Endodermal cell (in vitro differentiated cells): ENCODE measurements around the gene GSC2. TPM values are rescaled to one million over a fixed set of nuclear protein-coding genes. Genes with fewer than 3 reads are reported as not detected.

Experiments
- DNase-seq: peaks from one replicate; pipeline ENCODE4 v3.0.0-alpha.2; 2017
- H3K27ac ChIP-seq: 2 replicates; pipeline ENCODE4 v1.5.1; 2013; ENCODE audit warnings: mild to moderate bottlenecking, low read depth, low read length, moderate library complexity
- H3K27me3 ChIP-seq: 2 replicates; pipeline ENCODE4 v1.6.1; 2013; ENCODE audit warnings: mild to moderate bottlenecking, low read length, moderate library complexity; ENCODE audit not compliant: insufficient read depth, control insufficient read depth, poor library complexity, severe bottlenecking
- H3K36me3 ChIP-seq: 2 replicates; pipeline ENCODE4 v1.7.0; 2013; ENCODE audit warnings: mild to moderate bottlenecking, low read length, moderate library complexity; ENCODE audit not compliant: control insufficient read depth, insufficient read depth
- H3K4me1 ChIP-seq: one replicate; pipeline ENCODE4 v1.7.0; 2013; ENCODE audit warnings: low read length; ENCODE audit not compliant: control insufficient read depth, insufficient read depth
- H3K4me3 ChIP-seq: 2 replicates; pipeline ENCODE4 v1.5.1; 2013; ENCODE audit warnings: mild to moderate bottlenecking, low read length, moderate library complexity
- H3K9ac ChIP-seq: 2 replicates; pipeline ENCODE4 v1.6.1; 2013; ENCODE audit warnings: mild to moderate bottlenecking, low read length, moderate library complexity; ENCODE audit not compliant: poor library complexity, severe bottlenecking; ENCODE audit errors: extremely low read depth
- H3K9me3 ChIP-seq: 2 replicates; pipeline ENCODE4 v1.6.1; 2013; ENCODE audit warnings: mild to moderate bottlenecking, low read length, moderate library complexity; ENCODE audit not compliant: control insufficient read depth
- H3K27ac Mint-ChIP-seq: 2 replicates; pipeline ENCODE4 v1.8.0; 2020; ENCODE audit warnings: mixed read lengths
- H3K27me3 Mint-ChIP-seq: 2 replicates; pipeline ENCODE4 v1.8.0; 2021; ENCODE audit warnings: mild to moderate bottlenecking, mixed read lengths; ENCODE audit not compliant: insufficient read depth
- H3K36me3 Mint-ChIP-seq: 2 replicates; pipeline ENCODE4 v1.8.0; 2020; ENCODE audit warnings: low read depth, mixed read lengths
- H3K4me1 Mint-ChIP-seq: 2 replicates; pipeline ENCODE4 v1.8.0; 2020; ENCODE audit warnings: mixed read lengths
- H3K4me3 Mint-ChIP-seq: 2 replicates; pipeline ENCODE4 v1.8.0; 2020; ENCODE audit warnings: mild to moderate bottlenecking, moderate library complexity, mixed read lengths
- H3K9me3 Mint-ChIP-seq: 2 replicates; pipeline ENCODE4 v1.8.0; 2020; ENCODE audit warnings: mild to moderate bottlenecking, mixed read lengths
- CTCF ChIP-seq: fragments of 200-600 bp; sonication (generic); conservative IDR thresholded peaks from 2 replicates; pipeline ENCODE4 v1.5.0; 2021; ENCODE audit warnings: antibody characterized with exemption, mild to moderate bottlenecking
- WGBS, 2 experiments: methylation state at CpG; one replicate each; pipeline versions ENCODE4 v1.1.5 to v1.1.7; 2013; ENCODE audit warnings: missing lambda C conversion rate in 2 of 2, mixed read lengths in 1 of 2; ENCODE audit not compliant: insufficient coverage in 1 of 2, insufficient read length in 1 of 2; 5-methylcytosine and 5-hydroxymethylcytosine counted together
- total RNA-seq, 2 donors: library from RNA; stranded (reverse); fragmentation: NEBNext Ultra II Directional in 1 of 2; extraction: Animal tissue kit (Norgen Biotek cat#: 25700) in 1 of 2; gene quantifications; 2 replicates in 1 of 2; 3 replicates in 1 of 2; pipeline ENCODE4 v1.2.1, GENCODE V29; 2021

GSC2 gene
- total RNA-seq, 2 donors from 2014 or later = not detected

GRCh38 chr22:19113429-19113828 lies 36.7 kb downstream of the GSC2 start:
- H3K36me3 ChIP-seq = peaks cover 8% of the 10 kb centered on the region
- no peak overlapping the region for H3K4me3 Mint-ChIP-seq
- H3K27me3 Mint-ChIP-seq = no peaks in the 10 kb centered on the region
- H3K9me3 Mint-ChIP-seq = no peaks in the 10 kb centered on the region
- no peak overlapping the region for H3K4me3 ChIP-seq
- H3K27ac Mint-ChIP-seq = no peak overlapping the region
- TF ChIP-seq CTCF = no peak
- H3K36me3 Mint-ChIP-seq = peaks cover 4% of the 10 kb centered on the region
- no peaks in the 10 kb centered on the region for H3K27me3 ChIP-seq
- DNase-seq = no peak
- peaks cover 8% of the 10 kb centered on the region for H3K4me1 ChIP-seq
- H3K9ac ChIP-seq = no peak overlapping the region
- H3K4me1 Mint-ChIP-seq = peaks cover 39% of the 10 kb centered on the region
- WGBS, 2 experiments = 97 to 98% methylated on average over 4 to 5 of the region's 5 CpGs
- no peaks in the 10 kb centered on the region for H3K9me3 ChIP-seq
- no peak overlapping the region for H3K27ac ChIP-seq

GRCh38 chr22:19111584-19111983 lies 38.5 kb downstream of the GSC2 start:
- Mint-ChIP-seq H3K27ac (peak overlapping the region; percentile 76), H3K27me3 (no peaks in the 10 kb centered on the region)

GRCh38 chr22:19111140-19111539 lies 39.0 kb downstream of the GSC2 start:
- peaks cover 3% of the 10 kb centered on the region for H3K4me1 ChIP-seq
- H3K27me3 ChIP-seq = no peaks in the 10 kb centered on the region
- Mint-ChIP-seq H3K36me3 (peaks cover 4% of the 10 kb centered on the region), H3K4me3 (no peak overlapping the region), H3K4me1 (peaks cover 19% of the 10 kb centered on the region), H3K9me3 (no peaks in the 10 kb centered on the region), H3K27me3 (no peaks in the 10 kb centered on the region), H3K27ac (peak overlapping the region; percentile 76)
- peak; percentile 32 for TF ChIP-seq CTCF
- H3K27ac ChIP-seq = no peak overlapping the region
- no peak overlapping the region for H3K4me3 ChIP-seq
- 84 to 95% methylated on average over 3 of the region's 3 CpGs for WGBS, 2 experiments
- H3K9ac ChIP-seq = no peak overlapping the region
- H3K36me3 ChIP-seq = peaks cover 8% of the 10 kb centered on the region
- DNase-seq = no peak
- no peaks in the 10 kb centered on the region for H3K9me3 ChIP-seq

More at GRCh38 chr22:19111584-19111983, 38.5 kb downstream of the GSC2 start:
- Mint-ChIP-seq H3K9me3 (no peaks in the 10 kb centered on the region), H3K36me3 (peaks cover 4% of the 10 kb centered on the region), H3K4me1 (peaks cover 23% of the 10 kb centered on the region), H3K4me3 (no peak overlapping the region)
- Histone ChIP-seq H3K27ac (no peak overlapping the region), H3K4me3 (no peak overlapping the region), H3K4me1 (peaks cover 3% of the 10 kb centered on the region), H3K27me3 (no peaks in the 10 kb centered on the region), H3K9ac (no peak overlapping the region), H3K9me3 (no peaks in the 10 kb centered on the region), H3K36me3 (peaks cover 8% of the 10 kb centered on the region)
- no peak for DNase-seq
- WGBS, 2 experiments = 95% methylated on average over 3 of the region's 3 CpGs; no CpG with 5 or more reads in 1 of the 2 experiments
- TF ChIP-seq CTCF = no peak
